ENCODE results near the gene CTAG2.
"Not testable (repeated sequence)": the region's sequence is repeated elsewhere in the genome, so short reads cannot be mapped to it uniquely, and the experiment has no call there.

CTAG2 gene

DNA sequence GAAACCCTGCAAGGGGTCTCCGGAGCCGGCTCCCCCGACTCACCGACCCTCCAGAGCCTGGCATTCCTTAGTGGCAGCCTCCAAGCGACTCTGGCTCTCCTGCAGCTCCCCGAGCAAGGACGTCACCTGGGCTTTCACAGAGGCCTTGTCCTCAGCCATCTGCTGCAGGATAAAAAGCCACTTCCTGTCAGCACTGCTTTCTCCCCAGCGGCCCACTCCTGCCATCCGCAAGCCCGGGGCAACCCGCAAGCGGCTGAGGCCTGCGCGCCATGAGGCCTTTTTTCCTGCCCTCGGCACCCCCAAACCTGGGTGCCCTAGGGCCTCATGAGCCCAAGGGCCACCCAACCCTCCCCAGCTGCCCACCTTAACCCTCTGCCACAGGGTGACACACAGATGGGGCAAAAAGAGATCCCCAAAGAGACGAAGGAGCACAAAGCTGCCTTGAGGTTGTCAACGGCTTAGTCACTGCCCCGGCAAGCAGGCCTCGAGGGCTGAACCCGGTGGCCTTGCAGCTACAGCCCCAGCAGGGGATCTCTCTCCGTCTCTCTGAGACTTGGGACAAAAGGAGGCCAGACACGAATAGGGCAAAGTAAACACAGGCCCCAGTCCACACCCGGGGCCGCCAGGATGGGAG lies 7.5 kb downstream of the CTAG2 start:
- not testable (repeated sequence) for DNase-seq (ENCODE audit: low read depth)

DNA sequence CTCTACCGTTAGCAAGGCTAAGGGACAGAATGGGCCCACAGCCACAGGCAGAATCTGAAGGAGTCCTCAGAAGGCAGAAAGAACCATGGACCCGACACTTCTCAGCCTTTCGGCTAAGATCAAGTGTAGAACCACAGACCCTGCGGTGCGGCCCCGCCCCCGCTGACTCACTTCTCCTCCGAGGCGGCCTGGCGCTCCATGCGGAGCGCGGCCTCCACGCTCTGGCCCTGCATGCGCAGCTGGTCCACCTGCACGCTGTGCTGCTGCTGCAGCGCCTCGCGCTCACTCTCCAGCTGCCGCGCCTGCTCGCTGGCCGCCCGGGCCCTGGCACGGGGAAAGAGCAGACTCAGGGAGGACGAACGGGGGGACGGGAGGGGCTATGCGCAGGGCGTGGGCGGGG lies 9.7 kb downstream of the CTAG2 start:
- DNase-seq (ENCODE audit: low read depth), result not testable (repeated sequence)

DNA sequence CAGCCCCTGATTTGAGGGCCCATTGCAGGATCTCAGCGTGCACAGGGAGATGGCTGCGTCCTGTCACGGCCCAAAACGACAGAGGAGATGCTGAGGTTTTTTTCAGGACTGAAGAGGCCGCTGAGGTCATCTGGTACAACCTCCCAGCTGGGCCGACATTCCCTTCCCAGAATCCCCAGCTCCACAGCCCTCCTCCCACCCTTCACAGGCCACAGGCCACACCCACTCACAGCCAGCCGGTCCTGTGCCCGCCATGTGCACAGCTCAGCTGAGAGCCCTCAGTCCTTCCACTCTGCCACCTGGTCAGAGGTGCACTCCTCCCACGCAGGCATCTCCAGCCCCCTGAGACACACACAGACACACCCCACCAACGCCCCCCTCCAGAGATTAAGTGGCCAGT lies 11.6 kb downstream of the CTAG2 start:
- DNase-seq (ENCODE audit: low read depth), result not testable (repeated sequence)

DNA sequence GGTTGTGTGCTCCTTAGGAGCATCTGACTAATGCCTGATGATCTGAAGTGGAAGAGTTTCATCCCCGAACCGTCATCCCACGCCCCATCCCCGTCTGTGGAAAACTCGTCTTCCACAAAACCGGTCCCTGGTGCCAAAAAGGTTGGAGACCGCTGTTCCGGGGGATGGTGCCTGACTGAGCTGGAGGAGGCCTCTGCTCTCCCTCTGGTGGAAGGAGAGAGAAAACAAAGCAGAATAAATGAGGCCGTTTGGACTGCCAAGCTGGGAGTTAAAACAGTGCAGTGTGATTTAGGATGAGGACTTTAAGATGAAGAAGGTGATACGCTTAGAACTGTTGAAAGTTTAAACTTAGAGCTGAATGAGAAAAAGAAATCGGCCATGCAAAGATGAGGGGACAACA lies 19.7 kb downstream of the CTAG2 start:
- DNase-seq (ENCODE audit: low read depth), result not testable (repeated sequence)

DNA sequence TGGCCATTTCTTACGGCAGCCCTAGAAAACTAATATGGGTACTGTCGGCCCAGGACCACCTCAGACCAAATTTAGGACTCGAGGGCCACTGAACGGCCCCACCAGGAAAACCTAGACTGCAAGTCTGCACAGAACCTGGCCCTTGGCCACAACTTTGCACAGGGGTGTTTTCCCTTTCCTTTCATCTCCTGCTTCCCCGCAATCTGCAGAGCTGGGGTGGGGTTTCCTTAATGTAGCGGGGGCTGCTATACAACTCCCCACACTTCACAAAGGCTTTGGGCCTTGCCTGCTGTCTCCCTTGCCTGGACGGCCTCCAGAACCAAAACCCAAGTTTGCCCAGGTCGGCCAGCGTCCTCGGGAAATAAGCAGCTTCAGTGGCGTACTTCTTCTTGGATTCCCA lies 22.4 kb downstream of the CTAG2 start:
- DNase-seq (ENCODE audit: low read depth), result not testable (repeated sequence)

DNA sequence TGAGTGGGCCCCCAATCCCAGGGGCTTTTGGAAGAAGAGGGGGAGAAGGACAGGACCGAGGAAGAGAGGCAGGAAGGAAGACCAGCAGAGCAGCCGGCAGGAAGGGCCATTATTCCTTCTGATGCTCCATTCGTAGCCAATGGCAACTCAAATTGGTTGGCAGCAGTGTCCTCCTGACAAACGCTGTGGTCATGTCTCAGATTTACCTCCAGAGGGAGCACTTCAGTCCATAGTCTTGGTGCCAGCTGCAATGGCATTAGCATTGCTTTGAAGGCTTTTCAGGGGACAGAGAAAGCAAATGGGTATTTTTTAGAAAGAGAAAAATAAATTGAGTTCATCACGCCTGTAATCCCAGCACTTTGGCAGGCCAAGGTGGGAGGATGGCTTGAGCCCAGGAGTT lies 24.4 kb downstream of the CTAG2 start:
- DNase-seq (ENCODE audit: low read depth), result not testable (repeated sequence)

DNA sequence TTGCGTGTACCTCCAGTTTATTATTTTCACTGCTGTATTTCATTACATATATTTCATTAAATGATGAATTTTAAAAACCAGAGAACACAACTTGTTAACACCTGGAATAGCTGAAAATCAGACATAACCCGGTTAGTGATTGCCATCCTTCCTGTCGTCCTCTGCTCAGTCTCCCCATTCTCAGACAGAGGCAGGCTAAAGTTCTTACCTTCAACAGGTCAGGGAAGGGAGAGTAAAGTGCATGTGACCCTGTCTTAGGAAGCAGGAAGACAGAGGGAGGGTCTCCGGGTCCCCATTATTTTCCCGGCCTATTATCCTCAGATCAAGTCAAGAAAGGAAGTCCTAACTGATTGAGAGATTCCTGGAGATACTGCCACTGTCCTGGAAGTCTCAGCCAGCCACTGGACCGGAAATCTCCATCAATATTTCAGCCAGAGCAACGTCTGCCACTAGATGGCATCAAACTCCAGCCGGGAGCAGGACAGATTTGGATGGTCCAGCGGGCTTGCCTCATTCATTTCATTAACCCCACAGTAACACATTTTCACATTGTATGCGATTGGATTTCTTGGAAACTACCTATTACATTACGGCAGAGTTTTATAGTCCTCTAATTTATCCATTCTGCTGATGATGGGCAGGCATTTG lies 32.5 kb downstream of the CTAG2 start:
- DNase-seq (ENCODE audit: low read depth), result not testable (repeated sequence)

DNA sequence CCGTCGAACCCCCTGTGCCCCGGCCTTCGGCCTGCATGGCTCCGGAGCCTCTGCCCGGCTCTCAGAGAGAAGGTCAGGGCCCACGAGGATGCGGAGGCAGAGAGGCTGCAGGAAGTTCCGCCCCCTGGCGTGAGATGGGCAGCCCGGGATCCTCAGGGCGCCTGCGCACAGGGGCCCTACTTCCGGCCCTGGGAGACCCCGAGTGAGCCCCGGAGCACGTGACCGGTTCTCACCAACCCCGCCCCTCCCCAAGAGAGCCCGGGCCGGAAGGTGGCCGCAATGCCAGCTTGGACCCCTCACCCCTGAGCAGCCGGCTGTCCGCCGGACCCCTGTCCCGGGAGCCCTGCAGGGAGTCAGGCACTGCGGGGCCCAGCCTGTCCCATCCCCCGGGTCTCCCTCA lies 34.2 kb downstream of the CTAG2 start, which contains the start of gene CTAG1B:
Gene CTAG1B (minus strand): TSS at position 101 of the 400 bp plus-strand sequence. CDS start 64 bp downstream, at position 37.
- not testable (repeated sequence) for DNase-seq (ENCODE audit: low read depth)

DNA sequence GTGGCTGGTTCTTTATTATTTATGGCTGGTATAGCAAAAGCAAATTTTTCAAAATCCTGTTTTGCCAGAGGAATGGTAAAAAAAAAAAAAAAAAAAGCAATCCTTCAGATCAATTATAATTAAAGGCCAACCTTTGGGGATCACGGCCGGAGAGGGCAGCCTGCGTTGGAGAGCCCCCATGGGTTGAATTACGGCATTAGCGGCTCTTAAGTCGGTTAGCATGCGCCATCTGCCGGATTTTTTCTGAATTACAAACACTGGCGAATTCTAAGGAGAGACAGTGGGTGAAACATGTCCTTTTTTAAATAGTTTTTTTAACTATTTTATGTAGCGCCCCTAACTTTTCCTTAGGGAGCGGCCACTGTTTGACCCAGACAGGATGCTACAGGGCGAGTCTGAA lies 39.8 kb downstream of the CTAG2 start:
- DNase-seq (ENCODE audit: low read depth), result not testable (repeated sequence)

DNA sequence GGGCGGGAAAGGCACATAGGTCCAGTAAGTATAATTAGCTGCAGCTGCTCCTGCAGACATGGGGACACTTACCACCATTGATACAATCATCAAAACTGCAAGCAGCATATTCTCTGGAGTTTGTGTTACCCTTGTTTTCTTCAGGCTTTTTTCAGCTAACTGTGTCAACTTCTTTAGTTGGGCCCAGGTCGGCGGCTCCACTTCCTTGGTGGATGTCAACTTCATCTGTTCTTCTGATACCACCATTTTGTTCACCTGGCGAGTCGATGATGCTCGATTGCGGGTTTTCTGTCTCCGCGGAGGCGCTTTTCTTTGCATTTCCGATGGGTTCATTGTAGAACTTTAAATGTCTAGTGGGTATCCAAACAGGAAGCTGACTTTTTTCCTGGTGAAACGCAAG lies 42.2 kb downstream of the CTAG2 start:
- not testable (repeated sequence) for DNase-seq (ENCODE audit: low read depth)

DNA sequence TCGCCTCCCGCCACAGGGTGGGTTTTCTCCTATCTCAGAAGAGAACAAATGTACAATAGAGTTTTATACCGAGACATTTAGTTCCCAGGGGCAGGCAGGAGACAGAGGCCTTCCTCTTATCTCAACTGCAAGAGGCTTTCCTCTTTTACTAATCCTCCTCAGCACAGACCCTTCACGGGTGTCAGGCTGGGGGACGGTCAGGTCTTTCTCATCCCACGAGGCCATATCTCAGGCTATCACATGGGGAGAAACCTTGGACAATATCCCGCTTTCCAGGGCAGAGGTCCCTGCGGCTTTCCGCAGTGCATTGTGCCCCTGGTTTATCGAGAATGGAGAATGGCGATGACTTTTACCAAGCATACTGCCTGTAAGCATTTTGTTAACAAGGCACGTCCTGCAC lies 44.6 kb downstream of the CTAG2 start:
- not testable (repeated sequence) for DNase-seq (ENCODE audit: low read depth)

DNA sequence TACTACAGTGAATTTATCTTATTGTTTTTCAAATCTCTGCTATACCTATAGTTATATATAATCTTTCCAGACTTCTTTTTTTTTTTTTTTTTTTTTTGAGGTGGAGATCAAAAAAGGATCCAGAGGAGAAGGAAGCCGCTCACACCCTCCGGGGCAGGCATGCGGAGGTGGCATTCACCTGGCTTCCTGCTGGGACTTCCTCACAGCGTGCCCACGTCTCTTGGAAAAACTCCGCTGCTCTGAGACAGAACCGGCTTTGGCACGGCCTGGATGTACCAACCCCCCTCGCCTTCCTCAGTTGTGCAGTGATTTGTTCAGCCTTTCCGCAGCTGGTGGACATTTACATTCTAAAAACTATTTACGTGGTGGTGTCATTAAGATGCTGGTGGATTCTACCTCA lies 45.4 kb downstream of the CTAG2 start:
- DNase-seq (ENCODE audit: low read depth), result not testable (repeated sequence)

DNA sequence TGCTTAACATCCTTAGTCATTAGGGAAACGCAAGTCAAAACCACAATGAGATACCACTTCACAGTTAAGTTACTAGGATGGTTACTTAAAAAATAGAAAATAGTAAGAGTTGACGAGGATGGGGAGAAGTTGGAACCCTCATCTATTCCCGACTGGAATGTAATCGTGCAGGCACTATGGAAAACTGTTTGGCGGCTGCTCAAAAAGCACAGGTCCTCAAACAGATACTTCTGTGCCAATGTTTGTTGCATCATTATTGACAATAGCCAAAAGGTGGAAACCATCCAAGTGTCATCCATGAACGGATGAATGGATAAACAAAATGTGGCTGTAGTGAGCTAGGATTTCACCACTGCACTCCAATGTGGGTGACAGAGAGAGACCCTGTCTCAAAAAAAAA lies 46.0 kb downstream of the CTAG2 start:
- DNase-seq (ENCODE audit: low read depth), result no peak

DNA sequence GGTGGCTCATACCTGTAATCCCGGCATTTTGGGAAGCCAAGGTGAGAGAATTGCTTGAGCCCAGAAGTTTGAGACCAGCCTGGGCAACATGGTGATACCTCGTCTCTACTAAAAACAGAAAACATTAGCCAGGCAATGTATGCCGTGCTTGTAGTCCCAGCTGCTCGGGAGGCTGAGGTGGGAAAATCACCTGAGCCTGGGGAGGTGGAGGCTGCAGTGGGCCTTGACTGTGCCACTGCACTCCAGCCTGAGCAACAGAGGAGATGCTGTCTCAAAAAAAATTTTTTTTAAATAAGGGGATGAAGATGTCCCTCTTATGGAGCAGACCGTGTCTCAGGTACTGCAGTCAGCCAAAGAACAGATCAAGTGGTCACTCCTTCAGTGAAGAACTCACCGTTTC lies 47.8 kb downstream of the CTAG2 start:
- DNase-seq (ENCODE audit: low read depth), result no peak

DNA sequence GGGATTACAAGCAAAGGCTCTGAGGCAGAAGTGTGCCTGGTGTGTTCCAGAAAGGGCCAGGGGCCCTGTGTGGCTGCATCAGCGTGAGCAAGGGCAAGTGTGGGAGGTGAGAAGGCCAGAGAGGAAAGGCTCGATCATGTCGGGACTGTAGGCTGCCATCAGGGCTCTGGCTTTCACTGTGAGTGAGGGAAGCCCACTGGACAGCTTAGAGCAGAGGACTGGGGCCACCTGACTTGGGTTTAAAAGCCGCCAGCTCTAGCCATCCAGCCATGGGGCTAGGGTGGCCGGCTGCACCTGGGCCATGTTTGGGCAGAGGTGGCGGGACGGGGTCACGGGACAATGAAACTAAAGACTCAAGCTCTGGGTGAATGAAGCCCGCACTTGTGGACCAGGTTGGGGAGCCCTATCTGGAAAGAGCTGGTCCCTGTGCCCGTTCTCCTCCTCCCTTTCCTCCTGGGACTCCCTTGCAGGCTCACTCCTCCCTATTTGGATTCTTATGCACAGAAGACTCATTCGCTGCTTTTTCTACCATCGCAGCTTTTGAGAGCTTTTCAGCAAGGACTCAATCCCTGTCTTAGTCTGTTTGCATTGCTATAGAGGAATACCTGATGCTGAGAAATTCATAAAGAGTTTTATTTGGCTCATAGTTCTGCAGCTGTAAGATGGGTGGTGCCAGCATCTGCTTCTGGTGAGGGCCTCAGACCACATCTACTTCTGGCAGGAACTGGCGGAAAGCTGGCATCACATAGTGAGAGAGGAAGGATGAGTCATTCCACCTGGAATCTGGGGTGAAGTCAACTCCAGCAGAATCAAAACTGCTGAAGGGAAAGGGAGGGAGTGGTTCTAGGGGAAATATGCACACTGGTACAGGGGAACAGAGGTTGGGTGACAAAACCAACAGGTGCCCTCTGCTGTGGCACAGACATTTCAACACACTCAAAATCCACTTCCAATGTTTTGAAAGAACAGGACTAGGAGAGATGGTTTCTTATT lies 49.6 kb downstream of the CTAG2 start:
- DNase-seq (ENCODE audit: low read depth), result no peak

DNA sequence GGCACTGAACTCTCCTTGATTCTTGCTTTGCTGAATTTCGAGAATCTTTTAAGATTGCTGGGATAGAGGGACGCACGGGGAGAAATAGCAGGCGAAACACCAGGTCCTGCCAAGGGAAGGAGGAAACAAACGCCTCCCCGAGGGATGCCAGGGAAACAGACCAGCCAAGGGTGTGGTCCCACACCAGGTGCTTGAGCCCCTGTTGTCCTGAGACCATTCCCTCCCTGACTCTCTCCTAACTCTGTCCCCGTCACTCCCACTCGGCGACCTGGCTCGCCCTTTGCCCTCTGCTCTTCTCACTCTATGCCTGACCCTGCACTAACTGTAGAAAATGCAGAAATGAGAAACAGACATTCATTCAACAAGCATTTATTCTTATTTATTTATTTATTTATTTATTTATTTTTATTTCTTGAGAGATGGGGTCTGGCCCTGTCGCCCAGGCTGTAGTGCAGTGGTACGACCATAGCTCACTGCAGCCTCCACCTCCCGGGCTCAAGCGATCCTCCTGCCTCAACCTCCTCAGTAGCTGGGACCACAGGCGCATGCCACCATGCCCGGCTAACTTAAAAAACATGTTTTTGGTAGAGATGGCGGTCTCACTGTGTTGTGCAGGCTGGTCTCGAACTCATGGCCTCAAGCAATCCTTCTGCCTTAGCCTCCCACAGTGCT lies 50.5 kb downstream of the CTAG2 start:
- DNase-seq (ENCODE audit: low read depth), result no peak

DNA sequence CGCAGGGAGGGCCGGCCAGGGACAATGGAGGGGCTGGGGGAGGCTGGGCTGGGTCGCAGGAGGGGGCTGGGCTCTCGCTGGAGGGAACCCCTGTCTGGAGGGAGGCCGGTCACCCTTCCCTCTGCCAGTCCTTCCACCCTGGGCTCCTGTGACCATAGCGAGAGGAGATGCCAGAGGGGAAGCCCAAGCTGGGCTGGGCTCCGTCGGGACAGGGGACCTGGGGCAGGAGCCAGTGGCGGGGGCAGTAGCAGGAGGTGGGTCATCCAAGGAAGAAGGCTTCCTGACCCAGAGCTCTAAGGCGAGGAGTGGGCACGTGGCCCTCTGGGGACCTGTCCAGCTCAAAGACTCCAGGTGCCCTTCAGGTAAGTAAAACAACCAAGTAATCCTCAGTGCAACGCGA lies 51.2 kb downstream of the CTAG2 start:
- DNase-seq (ENCODE audit: low read depth), result no peak

Measured in activated T-helper 9 cell treated with anti-CD3 and anti-CD28 coated beads, Interleukin-2, amount 50 U/mL, for 16 hours (primary cell).